SK-N-SH treated with all-trans-retinoic acid at 6 μM for 48 hours (cell line): ENCODE measurements around the gene GCHFR.

Experiments
- ATAC-seq: fragments of 200-7000 bp; cut with Tn5 transposase; 3 replicates; pipeline ENCODE4 v1.9.1; 2020; ENCODE audit warnings: mild to moderate bottlenecking, moderate library complexity
- ARNTL ChIP-seq: fragments of 450-650 bp; formaldehyde crosslinking; IDR thresholded peaks from 2 replicates; pipeline ENCODE4 v1.5.0; 2020; ENCODE audit warnings: low read depth, mild to moderate bottlenecking, moderate library complexity, borderline replicate concordance
- BACH2 ChIP-seq: fragments of 250-450 bp; sonication (Bioruptor Pico); IDR thresholded peaks from 2 replicates; pipeline ENCODE4 v1.9.0; 2021; ENCODE audit warnings: mild to moderate bottlenecking, borderline replicate concordance
- CREB5 ChIP-seq: fragments of 250-450 bp; sonication (Bioruptor Pico); IDR thresholded peaks from 2 replicates; pipeline ENCODE4 v1.5.1; 2020; ENCODE audit warnings: low read depth, mild to moderate bottlenecking, moderate library complexity
- CSDC2 ChIP-seq: fragments of 250-450 bp; sonication (Bioruptor Pico); IDR thresholded peaks from 2 replicates; pipeline ENCODE4 v1.5.0; 2020; ENCODE audit warnings: mild to moderate bottlenecking, moderate library complexity
- CSRNP3 ChIP-seq: fragments of 250-450 bp; sonication (Bioruptor Pico); IDR thresholded peaks from 2 replicates; pipeline ENCODE4 v1.5.1; 2021; ENCODE audit warnings: mild to moderate bottlenecking, moderate library complexity
- ESRRG ChIP-seq: fragments of 250-450 bp; sonication (Bioruptor Pico); IDR thresholded peaks from 2 replicates; pipeline ENCODE4 v1.6.1; 2021; ENCODE audit warnings: mild to moderate bottlenecking
- ISL1 ChIP-seq: fragments of 250-450 bp; sonication (Bioruptor Pico); IDR thresholded peaks from 2 replicates; pipeline ENCODE4 v2.1.2; 2022; ENCODE audit warnings: mild to moderate bottlenecking, moderate library complexity
- OSR1 ChIP-seq: fragments of 250-450 bp; sonication (Bioruptor Pico); IDR thresholded peaks from 2 replicates; pipeline ENCODE4 v1.8.0; 2022; ENCODE audit warnings: moderate library complexity, mild to moderate bottlenecking, inconsistent platforms
- PATZ1 ChIP-seq: fragments of 250-450 bp; sonication (Bioruptor Pico); IDR thresholded peaks from 2 replicates; pipeline ENCODE4 v1.8.0; 2020; ENCODE audit warnings: mild to moderate bottlenecking, moderate library complexity, borderline replicate concordance
- POU6F1 ChIP-seq: fragments of 250-450 bp; sonication (Bioruptor Pico); IDR thresholded peaks from 2 replicates; pipeline ENCODE4 v1.8.0; 2021; ENCODE audit warnings: low read depth, mild to moderate bottlenecking, moderate library complexity, borderline replicate concordance
- PPARA ChIP-seq: fragments of 250-450 bp; sonication (Bioruptor Pico); IDR thresholded peaks from 2 replicates; pipeline ENCODE4 v1.5.0; 2020; ENCODE audit warnings: mild to moderate bottlenecking, borderline replicate concordance
- RARB ChIP-seq: fragments of 250-450 bp; sonication (Bioruptor Pico); IDR thresholded peaks from 2 replicates; pipeline ENCODE4 v1.8.0; 2021; ENCODE audit warnings: mild to moderate bottlenecking, moderate library complexity
- SNAI2 ChIP-seq: fragments of 250-450 bp; sonication (Bioruptor Pico); IDR thresholded peaks from 2 replicates; pipeline ENCODE4 v1.5.0; 2020; ENCODE audit warnings: mild to moderate bottlenecking, moderate library complexity
- TCF4 ChIP-seq: fragments of 250-450 bp; sonication (Bioruptor Pico); IDR thresholded peaks from 2 replicates; pipeline ENCODE4 v1.8.0; 2021; ENCODE audit warnings: mild to moderate bottlenecking, moderate library complexity, borderline replicate concordance
- TSHZ2 ChIP-seq: fragments of 250-450 bp; sonication (Bioruptor Pico); IDR thresholded peaks from 2 replicates; pipeline ENCODE4 v1.5.0; 2020; ENCODE audit warnings: mild to moderate bottlenecking, moderate library complexity
- ZC3H10 ChIP-seq: fragments of 250-450 bp; sonication (Bioruptor Pico); IDR thresholded peaks from 2 replicates; pipeline ENCODE4 v1.5.1; 2021; ENCODE audit warnings: mild to moderate bottlenecking, moderate library complexity
- ZFP3 ChIP-seq: fragments of 250-450 bp; sonication (Bioruptor Pico); IDR thresholded peaks from 2 replicates; pipeline ENCODE4 v1.5.0; 2020; ENCODE audit warnings: mild to moderate bottlenecking, moderate library complexity
- ZFP30 ChIP-seq: fragments of 450-650 bp; formaldehyde crosslinking; IDR thresholded peaks from 2 replicates; pipeline ENCODE4 v1.5.0; 2022; ENCODE audit warnings: mild to moderate bottlenecking, moderate library complexity
- ZNF565 ChIP-seq: fragments of 450-650 bp; formaldehyde crosslinking; conservative IDR thresholded peaks from 2 replicates; pipeline ENCODE4 v1.5.0; 2020; ENCODE audit warnings: low read depth, mild to moderate bottlenecking, moderate library complexity
- ZNF70 ChIP-seq: fragments of 450-650 bp; formaldehyde crosslinking; IDR thresholded peaks from 2 replicates; pipeline ENCODE4 v1.5.0; 2020; ENCODE audit warnings: mild to moderate bottlenecking, moderate library complexity
- ZNF8 ChIP-seq: fragments of 450-650 bp; formaldehyde crosslinking; IDR thresholded peaks from 2 replicates; pipeline ENCODE4 v1.5.0; 2020; ENCODE audit warnings: mild to moderate bottlenecking, moderate library complexity

GCHFR gene

GRCh38 chr15:40785814-40786213 lies 21.9 kb downstream of the GCHFR start (continued):
- TF ChIP-seq ARNTL (CRISPR knock-in tag) (no peak), ISL1 (CRISPR knock-in tag) (no peak), POU6F1 (no peak), PPARA (CRISPR knock-in tag) (no peak), ZNF70 (CRISPR knock-in tag) (no peak), ESRRG (CRISPR knock-in tag) (no peak), PATZ1 (no peak), ZFP30 (CRISPR knock-in tag) (no peak), ZFP3 (CRISPR knock-in tag) (no peak), TCF4 (CRISPR knock-in tag) (no peak), OSR1 (CRISPR knock-in tag) (no peak), ZNF565 (CRISPR knock-in tag) (no peak), RARB (CRISPR knock-in tag) (no peak)

GRCh38 chr15:40787344-40787841 lies 23.5 kb downstream of the GCHFR start:
- no peak for TF ChIP-seq POU6F1
- no peak for TF ChIP-seq ISL1 (CRISPR knock-in tag)
- no peak for TF ChIP-seq SNAI2 (CRISPR knock-in tag)
- no peak for TF ChIP-seq ZC3H10 (CRISPR knock-in tag)
- no peak for TF ChIP-seq ZNF8
- no peak for TF ChIP-seq CREB5 (CRISPR knock-in tag)
- no peak for TF ChIP-seq RARB (CRISPR knock-in tag)
- TF ChIP-seq PPARA (CRISPR knock-in tag), result no peak
- TF ChIP-seq BACH2 (CRISPR knock-in tag), result no peak
- TF ChIP-seq TSHZ2 (CRISPR knock-in tag), result no peak
- no peak for TF ChIP-seq PATZ1
- no peak for TF ChIP-seq ARNTL (CRISPR knock-in tag)
- TF ChIP-seq TCF4 (CRISPR knock-in tag), result no peak
- no peak for TF ChIP-seq ZFP3 (CRISPR knock-in tag)
- no peak for TF ChIP-seq CSDC2
- TF ChIP-seq ZNF565 (CRISPR knock-in tag), result no peak
- no peak for TF ChIP-seq CSRNP3 (CRISPR knock-in tag)
- TF ChIP-seq, all 23 proteins: peak for 0
- peak; percentile 58 for ATAC-seq
